Activated CD4-positive, alpha-beta T cell treated with anti-CD3 and anti-CD28 coated beads for 36 hours (primary cell): ENCODE data around the gene FLAD1. TPM values are rescaled to one million over a fixed set of nuclear protein-coding genes. Genes with fewer than 3 reads are reported as not detected.

Experiments used
- ATAC-seq: fragments of 200-7000 bp; cut with Tn5 transposase; one replicate; pipeline ENCODE4 v1.10.0; 2021; ENCODE audit warnings: mild to moderate bottlenecking, moderate library complexity
- CTCF ChIA-PET: fragments of 350-600 bp; sonication (Branson Sonifier 250); formaldehyde crosslinking; loops from one replicate; lab custom pipeline; 2021; ENCODE audit warnings: antibody characterized with exemption; lab: Charles Lee
- POLR2A ChIA-PET: fragments of 350-600 bp; sonication (Branson Sonifier 250); formaldehyde crosslinking; loops from one replicate; lab custom pipeline; 2021; ENCODE audit warnings: antibody characterized with exemption, inconsistent platforms; lab: Charles Lee
- DNase-seq: peaks from one replicate; pipeline ENCODE4 v3.0.0-alpha.2; 2020
- H3K27ac Mint-ChIP-seq: one replicate; pipeline ENCODE4 v1.8.0; 2021; ENCODE audit warnings: mixed read lengths
- H3K27me3 Mint-ChIP-seq: one replicate; pipeline ENCODE4 v1.8.0; 2021; ENCODE audit warnings: mixed read lengths
- H3K36me3 Mint-ChIP-seq: one replicate; pipeline ENCODE4 v1.8.0; 2021; ENCODE audit warnings: low read depth, mixed read lengths
- H3K4me1 Mint-ChIP-seq: one replicate; pipeline ENCODE4 v1.8.0; 2021; ENCODE audit warnings: mixed read lengths
- H3K4me3 Mint-ChIP-seq: one replicate; pipeline ENCODE4 v1.8.0; 2021; ENCODE audit warnings: mild to moderate bottlenecking, moderate library complexity, mixed read lengths
- H3K9me3 Mint-ChIP-seq: one replicate; pipeline ENCODE4 v1.8.0; 2021; ENCODE audit warnings: low read depth, mixed read lengths
- intact Hi-C, 2 experiments: fragments of 100-400 bp; cut with DNase I in 1 of 2; cut with micrococcal nuclease in 1 of 2; formaldehyde crosslinking; loops; one replicate each; pipeline versions ENCODE4 v1.14.2 to v1.15.1; 2022 to 2024; cut with DNase I, micrococcal nuclease
- total RNA-seq, 2 experiments: library from RNA; stranded (reverse); gene quantifications; one replicate each; pipeline ENCODE4 v1.2.3, GENCODE V29; 2021

The FLAD1 gene
- total RNA-seq, 2 experiments from 2014 or later: 38.0 to 42.4 TPM

GRCh38 chr1:155003227-155003765 lies 20.2 kb downstream of the FLAD1 start:
- H3K4me3 Mint-ChIP-seq: peak overlapping the region; percentile 96
- no peak for ATAC-seq
- POLR2A ChIA-PET: interaction anchor here (1.3 kb wide), 1 partner anchor 29 kb away, joined by 3 read pairs; the partner anchor contains the start of gene CKS1B

GRCh38 chr1:155003766-155004351 lies 20.7 kb downstream of the FLAD1 start:
- DNase-seq: peak; percentile 53
- ATAC-seq: no peak
- H3K36me3 Mint-ChIP-seq: peaks cover 13% of the 10 kb centered on the region
- peak overlapping the region; percentile 96 for H3K27ac Mint-ChIP-seq
- no peaks in the 10 kb centered on the region for H3K27me3 Mint-ChIP-seq
- intact Hi-C loops: loop anchor here (2.0 to 10.0 kb wide), 7 partner anchors 48 to 1501 kb away; partner anchors contain the start of genes ADAM15 (in 1 of the 2), ADAR (in 1 of the 2), ASH1L (in 1 of the 2) and KRTCAP2 (in 1 of the 2)
- no peaks in the 10 kb centered on the region for H3K9me3 Mint-ChIP-seq
- peak overlapping the region; percentile 96 for H3K4me3 Mint-ChIP-seq
- CTCF ChIA-PET: interaction anchor here (0.6 to 8.0 kb wide), 5 partner anchors 11 to 189 kb away, joined by 3 to 86 read pairs (median 3); partner anchors contain the start of gene ADAM15
- POLR2A ChIA-PET: interaction anchor here (1.1 to 1.3 kb wide), 2 partner anchors 11 to 29 kb away, joined by 3 read pairs; partner anchors contain the start of gene CKS1B
- H3K4me1 Mint-ChIP-seq: peaks cover 51% of the 10 kb centered on the region

More at GRCh38 chr1:155003227-155003765, 20.2 kb downstream of the FLAD1 start:
- Mint-ChIP-seq H3K9me3 (no peaks in the 10 kb centered on the region), H3K27ac (peak overlapping the region; percentile 96), H3K27me3 (no peaks in the 10 kb centered on the region), H3K36me3 (peaks cover 9% of the 10 kb centered on the region), H3K4me1 (peaks cover 52% of the 10 kb centered on the region)
- CTCF ChIA-PET: interaction anchor here (0.6 to 8.0 kb wide), 4 partner anchors 12 to 190 kb away, joined by 3 to 86 read pairs (median 3); partner anchors contain the start of gene ADAM15
- intact Hi-C loops: loop anchor here (2.0 to 10.0 kb wide), 7 partner anchors 49 to 1502 kb away; partner anchors contain the start of genes ADAM15 (in 1 of the 2), ADAR (in 1 of the 2), ASH1L (in 1 of the 2) and KRTCAP2 (in 1 of the 2)
- peak; percentile 58 for DNase-seq

GRCh38 chr1:155004352-155005075 lies 21.4 kb downstream of the FLAD1 start:
- ATAC-seq (no peak), DNase-seq (peak; percentile 66)
- H3K9me3 Mint-ChIP-seq: no peaks in the 10 kb centered on the region
- H3K4me1 Mint-ChIP-seq: peaks cover 46% of the 10 kb centered on the region
- peak overlapping the region; percentile 96 for H3K4me3 Mint-ChIP-seq
- intact Hi-C loops: loop anchor here (5.0 to 10.0 kb wide), 6 partner anchors 48 to 1500 kb away; partner anchors contain the start of genes ADAM15 (in 1 of the 2), ASH1L (in 1 of the 2), KRTCAP2 (in 1 of the 2) and MEF2D (in 1 of the 2)
- H3K36me3 Mint-ChIP-seq: peaks cover 18% of the 10 kb centered on the region
- no peaks in the 10 kb centered on the region for H3K27me3 Mint-ChIP-seq
- H3K27ac Mint-ChIP-seq: peak overlapping the region; percentile 95
- ChIA-PET POLR2A (interaction anchor here (1.1 to 1.3 kb wide), 2 partner anchors 11 to 30 kb away, joined by 3 read pairs; partner anchors contain the start of gene CKS1B), CTCF (interaction anchor here (0.6 to 8.0 kb wide), 3 partner anchors 10 to 189 kb away, joined by 3 to 86 read pairs (median 3); no protein-coding TSS in a partner anchor)

- peaks cover 27% of the 10 kb centered on the region for H3K36me3 Mint-ChIP-seq
- CTCF ChIA-PET: interaction anchor here (0.6 to 8.0 kb wide), 4 partner anchors 10 to 526 kb away, joined by 3 to 86 read pairs (median 18); no protein-coding TSS in a partner anchor
- H3K27ac Mint-ChIP-seq: peak overlapping the region; percentile 95
- ATAC-seq (no peak), DNase-seq (peak; percentile 61)
- no peaks in the 10 kb centered on the region for H3K9me3 Mint-ChIP-seq
- POLR2A ChIA-PET: interaction anchor here (1.1 to 1.5 kb wide), 2 partner anchors 10 to 31 kb away, joined by 3 read pairs; partner anchors contain the start of gene CKS1B
- peak overlapping the region; percentile 96 for H3K4me3 Mint-ChIP-seq
- H3K27me3 Mint-ChIP-seq: no peaks in the 10 kb centered on the region
- H3K4me1 Mint-ChIP-seq: peaks cover 39% of the 10 kb centered on the region
- intact Hi-C loops: loop anchor here in 1 of 2 experiments (10.0 kb wide), 2 partner anchors 1209 to 1499 kb away; partner anchors contain the start of genes MEF2D and PMF1
Observed at GRCh38 chr1:155005076-155006011, 22.2 kb downstream of the FLAD1 start.

GRCh38 chr1:155006601-155007101 lies 23.5 kb downstream of the FLAD1 start:
- H3K36me3 Mint-ChIP-seq: peaks cover 35% of the 10 kb centered on the region
- peak overlapping the region; percentile 95 for H3K27ac Mint-ChIP-seq
- ChIA-PET POLR2A (interaction anchor here (1.5 kb wide), 2 partner anchors 10 to 32 kb away, joined by 3 to 7 read pairs; partner anchors contain the start of gene CKS1B), CTCF (interaction anchor here (0.6 to 3.7 kb wide), 5 partner anchors 10 to 1192 kb away, joined by 3 to 28 read pairs (median 3); no protein-coding TSS in a partner anchor)
- DNase-seq (peak; percentile 70), ATAC-seq (peak; percentile 50)
- H3K4me1 Mint-ChIP-seq: peaks cover 46% of the 10 kb centered on the region
- H3K4me3 Mint-ChIP-seq: peak overlapping the region; percentile 96
- H3K9me3 Mint-ChIP-seq: no peaks in the 10 kb centered on the region
- intact Hi-C loops: loop anchor here in 1 of 2 experiments (10.0 kb wide), 2 partner anchors 1208 to 1498 kb away; partner anchors contain the start of genes MEF2D and PMF1
- H3K27me3 Mint-ChIP-seq: no peaks in the 10 kb centered on the region

GRCh38 chr1:155007251-155007828 lies 24.2 kb downstream of the FLAD1 start:
- intact Hi-C loops: loop anchor here in 1 of 2 experiments (10.0 kb wide), 2 partner anchors 1207 to 1497 kb away; partner anchors contain the start of genes MEF2D and PMF1
- POLR2A ChIA-PET: interaction anchor here (0.6 to 1.5 kb wide), 4 partner anchors 9 to 34 kb away, joined by 3 to 7 read pairs (median 4); partner anchors contain the start of gene CKS1B
- Mint-ChIP-seq H3K36me3 (peaks cover 36% of the 10 kb centered on the region), H3K9me3 (no peaks in the 10 kb centered on the region), H3K27ac (peak overlapping the region; percentile 95), H3K27me3 (no peaks in the 10 kb centered on the region), H3K4me1 (peaks cover 52% of the 10 kb centered on the region), H3K4me3 (peak overlapping the region; percentile 21)
- peak; percentile 27 for DNase-seq
- CTCF ChIA-PET: interaction anchor here (0.6 to 3.7 kb wide), 6 partner anchors 8 to 1192 kb away, joined by 3 to 28 read pairs (median 4); no protein-coding TSS in a partner anchor
- no peak for ATAC-seq

GRCh38 chr1:155008015-155008941 lies 25.1 kb downstream of the FLAD1 start:
- intact Hi-C loops: loop anchor here in 1 of 2 experiments (10.0 kb wide), 2 partner anchors 1207 to 1497 kb away; partner anchors contain the start of genes MEF2D and PMF1
- POLR2A ChIA-PET: interaction anchor here (0.6 to 1.0 kb wide), 3 partner anchors 14 to 47 kb away, joined by 3 to 4 read pairs (median 3); no protein-coding TSS in a partner anchor

GRCh38 chr1:155009221-155009711 lies 26.1 kb downstream of the FLAD1 start:
- intact Hi-C loops: loop anchor here in 1 of 2 experiments (1.0 to 10.0 kb wide), 3 partner anchors 8 to 1496 kb away; partner anchors contain the start of genes MEF2D and PMF1
- POLR2A ChIA-PET: interaction anchor here (0.9 kb wide), 1 partner anchor 48 kb away, joined by 3 read pairs; no protein-coding TSS in a partner anchor
- ATAC-seq: no peak
- H3K27me3 Mint-ChIP-seq: no peaks in the 10 kb centered on the region
- peak overlapping the region; percentile 96 for H3K27ac Mint-ChIP-seq
- no peaks in the 10 kb centered on the region for H3K9me3 Mint-ChIP-seq
- CTCF ChIA-PET: interaction anchor here (0.5 to 3.7 kb wide), 7 partner anchors 8 to 93 kb away, joined by 3 to 28 read pairs (median 4); partner anchors contain the start of gene FLAD1
- peak; percentile 73 for DNase-seq
- peak overlapping the region; percentile 99 for H3K4me3 Mint-ChIP-seq
- peaks cover 68% of the 10 kb centered on the region for H3K4me1 Mint-ChIP-seq
- peaks cover 45% of the 10 kb centered on the region for H3K36me3 Mint-ChIP-seq

More at GRCh38 chr1:155008015-155008941, 25.1 kb downstream of the FLAD1 start:
- Mint-ChIP-seq H3K4me1 (peaks cover 61% of the 10 kb centered on the region), H3K36me3 (peaks cover 45% of the 10 kb centered on the region), H3K27me3 (no peaks in the 10 kb centered on the region), H3K27ac (peak overlapping the region; percentile 96), H3K9me3 (no peaks in the 10 kb centered on the region), H3K4me3 (peak overlapping the region; percentile 99)
- CTCF ChIA-PET: interaction anchor here (0.5 to 3.7 kb wide), 8 partner anchors 9 to 653 kb away, joined by 3 to 28 read pairs (median 4); no protein-coding TSS in a partner anchor
- DNase-seq (peak; percentile 93), ATAC-seq (peak; percentile 48)
